ENCODE results near the gene MAST3. TPM values are rescaled to one million over a fixed set of nuclear protein-coding genes. Genes with fewer than 3 reads are reported as not detected.

MAST3 gene
- total RNA-seq, 1 experiment from 2014 or later: 11.5 TPM

GRCh38 chr19:18090545-18091216 lies 6.9 kb upstream of the MAST3 start:
- H3K27me3 Mint-ChIP-seq (ENCODE audit: low read depth): no peaks in the 10 kb centered on the region
- no peak for DNase-seq (ENCODE audit: low spot score)
- H3K36me3 Mint-ChIP-seq: no peaks in the 10 kb centered on the region
- POLR2A ChIA-PET: interaction anchor here (0.6 kb wide), 1 partner anchor 83 kb away, joined by 4 read pairs; the partner anchor contains the start of gene ARRDC2
- no peak overlapping the region for H3K27ac Mint-ChIP-seq
- H3K4me3 Mint-ChIP-seq: no peak overlapping the region
- CTCF ChIA-PET: interaction anchor here (1.1 to 1.4 kb wide), 2 partner anchors 19 to 23 kb away, joined by 4 to 5 read pairs; no protein-coding TSS in a partner anchor
- TF ChIP-seq FOXP4 (CRISPR knock-in tag; IDR thresholded peaks at IDR 0.05): no peak
- no peak for TF ChIP-seq CDX4 (CRISPR knock-in tag; IDR thresholded peaks at IDR 0.05; ENCODE audit: borderline replicate concordance)
- no peak for TF ChIP-seq ZSCAN18 (CRISPR knock-in tag; IDR thresholded peaks at IDR 0.05)
- no peaks in the 10 kb centered on the region for H3K4me1 Mint-ChIP-seq
- ATAC-seq: no peak
- H3K9me3 Mint-ChIP-seq: no peaks in the 10 kb centered on the region

- POLR2A ChIA-PET: interaction anchor here (0.6 to 1.2 kb wide), 2 partner anchors 83 to 190 kb away, joined by 3 to 4 read pairs; partner anchors contain the start of genes ARRDC2 and JUND
- Mint-ChIP-seq H3K36me3 (no peaks in the 10 kb centered on the region), H3K9me3 (no peaks in the 10 kb centered on the region), H3K4me1 (no peaks in the 10 kb centered on the region), H3K27ac (no peak overlapping the region), H3K4me3 (no peak overlapping the region), H3K27me3 (ENCODE audit: low read depth) (no peaks in the 10 kb centered on the region)
- TF ChIP-seq NR2C2 (CRISPR knock-in tag; IDR thresholded peaks at IDR 0.05): no peak
- no peak for TF ChIP-seq FOXJ3 (CRISPR knock-in tag; IDR thresholded peaks at IDR 0.05; ENCODE audit: borderline replicate concordance)
- no peak for TF ChIP-seq ZNF281 (CRISPR knock-in tag; IDR thresholded peaks at IDR 0.05)
- TF ChIP-seq TEAD4 (CRISPR knock-in tag; IDR thresholded peaks at IDR 0.05): no peak
- DNase-seq (ENCODE audit: low spot score): no peak
- no peak for ATAC-seq
- CTCF ChIA-PET: interaction anchor here (1.1 to 1.4 kb wide), 3 partner anchors 19 to 153 kb away, joined by 4 to 5 read pairs (median 4); no protein-coding TSS in a partner anchor
Observed at GRCh38 chr19:18091217-18091608, 6.4 kb upstream of the MAST3 start.

- peaks cover 8% of the 10 kb centered on the region for H3K4me1 Mint-ChIP-seq
- DNase-seq (ENCODE audit: low spot score): no peak
- TF ChIP-seq MAX (CRISPR knock-in tag; IDR thresholded peaks at IDR 0.05): peak; percentile 72
- peak; percentile 88 for TF ChIP-seq USF1 (CRISPR knock-in tag; IDR thresholded peaks at IDR 0.05)
- TF ChIP-seq CREM (CRISPR knock-in tag; IDR thresholded peaks at IDR 0.05): no peak
- TF ChIP-seq NFYB (CRISPR knock-in tag; conservative IDR thresholded peaks at IDR 0.05; ENCODE audit: low read depth): peak; percentile 74
- TF ChIP-seq USF2 (CRISPR knock-in tag; IDR thresholded peaks at IDR 0.05): peak; percentile 91
- H3K27ac Mint-ChIP-seq: no peak overlapping the region
- no peaks in the 10 kb centered on the region for H3K36me3 Mint-ChIP-seq
- H3K27me3 Mint-ChIP-seq (ENCODE audit: low read depth): peaks cover 6% of the 10 kb centered on the region
- ChIA-PET POLR2A (no interaction called here), CTCF (interaction anchor here (1.5 kb wide), 1 partner anchor 20 kb away, joined by 8 read pairs; no protein-coding TSS in a partner anchor)
- H3K9me3 Mint-ChIP-seq: no peaks in the 10 kb centered on the region
- ATAC-seq: peak; percentile 38
- no peak overlapping the region for H3K4me3 Mint-ChIP-seq
Observed at GRCh38 chr19:18093439-18094161, 4.0 kb upstream of the MAST3 start.

Measured in WTC11 (cell line).